HepG2 (cell line): ENCODE measurements around the gene HECTD2. TPM values are rescaled to one million over a fixed set of nuclear protein-coding genes. Genes with fewer than 3 reads are reported as not detected.

Experiments
- ATAC-seq: fragments of 200-7000 bp; cut with Tn5 transposase; 3 replicates; pipeline ENCODE4 v1.9.1; 2020; ENCODE audit warnings: mild to moderate bottlenecking, moderate library complexity
- BruUV-seq: library from RNA; stranded (reverse); fragments of 400-500 nt; replicated peaks from 2 replicates; lab custom pipeline; 2021; lab: Mats Ljungman, UMichigan
- CTCF ChIA-PET: fragments of 300-600 bp; formaldehyde crosslinking; extraction: SDS; loops from one replicate; lab custom pipeline; 2021; ENCODE audit warnings: low total read pairs, inconsistent platforms, low intra/inter-chr PET ratio; lab: Yijun Ruan, JAX
- POLR2A ChIA-PET: fragments of 350-600 bp; sonication (Branson Sonifier 250); formaldehyde crosslinking; loops from one replicate; lab custom pipeline; 2020; ENCODE audit warnings: antibody characterized with exemption, inconsistent platforms; lab: Yijun Ruan, JAX
- DNase-seq: peaks from one replicate; pipeline ENCODE4 v3.0.0-alpha.2; 2015; ENCODE audit warnings: low spot score
- FAIRE-seq: peaks from 3 replicates; lab custom pipeline; 2011; peaks lifted over from hg19 to GRCh38; lab: Jason Lieb, UNC
- H2AFZ ChIP-seq: one replicate; pipeline ENCODE4 v1.6.1; 2011; ENCODE audit warnings: low read length, inconsistent platforms
- H3K27ac ChIP-seq: fragments of 300-600 bp; 3 replicates; pipeline ENCODE4 v1.8.0; 2011; ENCODE audit warnings: mixed run types, mild to moderate bottlenecking, mixed read lengths, low read length, inconsistent platforms; ENCODE audit not compliant: insufficient read depth; ENCODE audit errors: extremely low read length
- H3K27me3 ChIP-seq, 2 experiments: fragments of 200-600 bp in 1 of 2; 2 replicates in 1 of 2; 3 replicates in 1 of 2; pipeline versions ENCODE4 v1.6.0 to v1.8.0; 2011; ENCODE audit warnings: low read length in 2 of 2, mild to moderate bottlenecking in 2 of 2, moderate library complexity in 2 of 2, inconsistent platforms in 1 of 2; ENCODE audit not compliant: insufficient read depth in 2 of 2, control insufficient read depth in 1 of 2
- H3K36me3 ChIP-seq, 2 experiments: fragments of 200-600 bp in 1 of 2; replicated peaks in 1 of 2; 2 replicates in 1 of 2; 3 replicates in 1 of 2; pipeline versions ENCODE4 v1.5.1 to v1.8.0; 2011; ENCODE audit warnings: low read length in 2 of 2, inconsistent platforms in 1 of 2; ENCODE audit not compliant: insufficient read depth in 2 of 2, control insufficient read depth in 1 of 2
- H3K4me1 ChIP-seq: 2 replicates; pipeline ENCODE4 v1.5.1; 2012; ENCODE audit warnings: low read length, inconsistent platforms; ENCODE audit not compliant: insufficient read depth
- H3K4me2 ChIP-seq: 2 replicates; pipeline ENCODE4 v1.6.0; 2011; ENCODE audit warnings: low read depth, low read length, inconsistent platforms
- H3K4me3 ChIP-seq, 3 experiments: fragments of 200-600 bp in 1 of 3; sonication (generic), shearing (Covaris generic) in 1 of 3; replicated peaks in 1 of 3; 2 replicates each; pipeline ENCODE4 v1.5.1; 2011 to 2016; ENCODE audit warnings: low read length in 3 of 3, inconsistent platforms in 2 of 3, low read depth in 2 of 3, mild to moderate bottlenecking in 2 of 3, control low read depth in 1 of 3, mixed read lengths in 1 of 3; ENCODE audit not compliant: insufficient read depth in 1 of 3
- H3K79me2 ChIP-seq: one replicate; pipeline ENCODE4 v1.6.1; 2011; ENCODE audit warnings: low read length, inconsistent platforms; ENCODE audit not compliant: insufficient read depth
- H3K9ac ChIP-seq: 2 replicates; pipeline ENCODE4 v1.6.0; 2011; ENCODE audit warnings: mild to moderate bottlenecking, low read depth, low read length, inconsistent platforms; ENCODE audit not compliant: insufficient read depth
- H3K9me3 ChIP-seq: 2 replicates; pipeline ENCODE4 v1.5.1; 2012; ENCODE audit warnings: mild to moderate bottlenecking, low read length
- H4K20me1 ChIP-seq: 2 replicates; pipeline ENCODE4 v1.6.0; 2011; ENCODE audit warnings: inconsistent platforms, mild to moderate bottlenecking, low read length, moderate library complexity; ENCODE audit not compliant: insufficient read depth
- CAMTA2 ChIP-seq: sonication (generic); formaldehyde crosslinking; IDR thresholded peaks from 2 replicates; pipeline ENCODE4 v1.4.0; 2020; ENCODE audit warnings: mild to moderate bottlenecking, missing genetic modification reagents, borderline replicate concordance
- CHD4 ChIP-seq: fragments of 200-600 bp; sonication (generic); IDR thresholded peaks from 2 replicates; pipeline ENCODE4 v1.7.0; 2017; ENCODE audit warnings: mild to moderate bottlenecking, low read length, borderline replicate concordance
- GATA4 ChIP-seq: sonication (generic); IDR thresholded peaks from 2 replicates; pipeline ENCODE4 v1.6.1; 2016; ENCODE audit warnings: antibody characterized with exemption, low read depth, borderline replicate concordance
- HNF4G ChIP-seq, 2 experiments: sonication (generic) in 1 of 2; formaldehyde crosslinking in 1 of 2; IDR thresholded peaks; 2 replicates each; pipeline versions ENCODE4 v1.4.0 to v1.6.1; 2011 to 2020; ENCODE audit warnings: borderline replicate concordance in 2 of 2, low read depth in 2 of 2, mild to moderate bottlenecking in 2 of 2, low read length in 1 of 2, missing genetic modification reagents in 1 of 2, moderate library complexity in 1 of 2
- MBNL3 ChIP-seq: fragments of 250-450 bp; sonication (Bioruptor Pico); conservative IDR thresholded peaks from 2 replicates; pipeline ENCODE4 v1.8.0; 2022; ENCODE audit warnings: mild to moderate bottlenecking, inconsistent platforms
- PATZ1 ChIP-seq: sonication (generic); formaldehyde crosslinking; IDR thresholded peaks from 2 replicates; pipeline ENCODE4 v1.4.0; 2020; ENCODE audit warnings: missing genetic modification reagents
- RNF2 ChIP-seq: fragments of 450-650 bp; conservative IDR thresholded peaks from 2 replicates; pipeline ENCODE4 v1.6.1; 2016; ENCODE audit warnings: low read depth
- SAP130 ChIP-seq: IDR thresholded peaks from 2 replicates; pipeline ENCODE4 v1.6.1; 2016; ENCODE audit warnings: low read depth
- SCMH1 ChIP-seq: sonication (generic); formaldehyde crosslinking; IDR thresholded peaks from 2 replicates; pipeline ENCODE4 v1.9.0; 2021; ENCODE audit warnings: missing genetic modification reagents, mild to moderate bottlenecking, borderline replicate concordance
- TAF15 ChIP-seq: fragments of 200-400 bp; formaldehyde crosslinking; IDR thresholded peaks from one replicate; pipeline ENCODE4 v1.6.1; 2018; ENCODE audit warnings: mild to moderate bottlenecking, low read depth, low read length; ENCODE audit not compliant: poor library complexity, severe bottlenecking
- ZNF235 ChIP-seq: sonication (generic); formaldehyde crosslinking; IDR thresholded peaks from 2 replicates; pipeline ENCODE4 v1.8.1; 2023; ENCODE audit warnings: mild to moderate bottlenecking, missing genetic modification reagents, borderline replicate concordance
- ZNF572 ChIP-seq: sonication (generic); formaldehyde crosslinking; IDR thresholded peaks from 2 replicates; pipeline ENCODE4 v1.5.1; 2020; ENCODE audit warnings: mild to moderate bottlenecking, missing genetic modification reagents
- ZNF598 ChIP-seq: sonication (generic); formaldehyde crosslinking; IDR thresholded peaks from 2 replicates; pipeline ENCODE4 v1.5.1; 2020; ENCODE audit warnings: mild to moderate bottlenecking, missing genetic modification reagents, borderline replicate concordance
- ZNF614 ChIP-seq: IDR thresholded peaks from 2 replicates; pipeline ENCODE4 v1.6.1; 2018; ENCODE audit warnings: missing biosample characterization, missing genetic modification reagents, inconsistent platforms, borderline replicate concordance
- ZNF746 ChIP-seq: sonication (generic); formaldehyde crosslinking; IDR thresholded peaks from 2 replicates; pipeline ENCODE4 v1.8.0; 2022; ENCODE audit warnings: mild to moderate bottlenecking, missing genetic modification reagents
- ZNF773 ChIP-seq: sonication (generic); formaldehyde crosslinking; IDR thresholded peaks from 2 replicates; pipeline ENCODE4 v1.4.0; 2020; ENCODE audit warnings: missing genetic modification reagents, borderline replicate concordance
- WGBS: methylation state at CpG from one replicate; pipeline ENCODE4 v1.1.6; 2017; ENCODE audit warnings: low lambda C conversion rate; 5-methylcytosine and 5-hydroxymethylcytosine counted together
- in situ Hi-C: cut with HindIII; loops from 2 replicates; pipeline ENCODE4 v1.10.0; 2017; ENCODE audit warnings: low pct_unique_long_range_greater_than_20kb; ENCODE audit not compliant: extremely low pct_ligation_motif_present
- intact Hi-C: fragments of 100-400 bp; cut with micrococcal nuclease; formaldehyde crosslinking; loops from one replicate; pipeline ENCODE4 v1.10.0; 2022; ENCODE audit not compliant: unreplicated experiment
- polyA plus RNA-seq, 8 experiments: library from polyadenylated mRNA; depleted of rRNA in 3 of 8; stranded (reverse) in 7 of 8; unstranded in 1 of 8; fragments of >200 nt; fragmentation: Illumina TruSeq in 4 of 8; extraction: Trizol in 4 of 8; gene quantifications; 2 replicates each; pipeline versions ENCODE4 v1.2.1 to v1.2.3, GENCODE V29; 2011 to 2016; ENCODE audit warnings: low read depth in 4 of 8, missing spikeins in 1 of 8, mixed read lengths in 1 of 8; ENCODE audit not compliant: insufficient read depth in 1 of 8
- total RNA-seq, 5 experiments: library from RNA; depleted of rRNA; stranded (reverse); fragments of >200 nt; fragmentation: Illumina TruSeq; extraction: Trizol; gene quantifications; 2 replicates each; pipeline ENCODE4 v1.2.3, GENCODE V29; 2016; ENCODE audit warnings: low read depth in 1 of 5
- TF ChIP-seq, protein P1 (sequence below): IDR thresholded peaks from 2 replicates; pipeline ENCODE4 v1.6.1; 2018; ENCODE audit warnings: missing genetic modification reagents
- TF ChIP-seq, protein P2 (sequence below): sonication (generic); formaldehyde crosslinking; IDR thresholded peaks from 2 replicates; pipeline ENCODE4 v1.9.0; 2021; ENCODE audit warnings: missing genetic modification reagents, borderline replicate concordance

The HECTD2 gene
- total and polyA plus RNA-seq, 2 of the 13 experiments (the other 11 are each of a cell fraction or from before 2014, with no cell fraction given), result 3.2 to 5.2 TPM

GRCh38 chr10:91556691-91557566 is 146.8 kb downstream of the HECTD2 start:
- intact Hi-C loops, result loop anchor here (1.0 to 10.0 kb wide), 5 partner anchors 40 to 242 kb away; partner anchors contain the start of gene PPP1R3C
- in situ Hi-C loops, result loop anchor here (5.0 to 10.0 kb wide), 2 partner anchors 75 to 262 kb away; partner anchors contain the start of gene PPP1R3C
- Histone ChIP-seq H3K4me1 (peaks cover 96% of the 10 kb centered on the region), H3K4me3 (peak overlapping the region in 1 of 3 experiments; percentile 34; a peak in 1 of 6 replicates), H3K79me2 (no peaks in the 10 kb centered on the region), H3K27me3 (no peaks in the 10 kb centered on the region), H3K9ac (peak overlapping the region; percentile 53), H2AFZ (peak overlapping the region; percentile 56), H3K9me3 (peaks cover 10% of the 10 kb centered on the region), H3K36me3 (no peaks in the 10 kb centered on the region), H3K27ac (peak overlapping the region; percentile 87), H3K4me2 (peak overlapping the region; percentile 62), H4K20me1 (no peaks in the 10 kb centered on the region)
- FAIRE-seq (peak; percentile 96), DNase-seq (peak; percentile 95), ATAC-seq (peak; percentile 95)
- WGBS, result 4% methylated on average over 12 of the region's 12 CpGs
- POLR2A ChIA-PET, result interaction anchor here (0.8 to 1.5 kb wide), 3 partner anchors 52 to 79 kb away, joined by 3 to 23 read pairs (median 6); partner anchors contain the start of gene PPP1R3C
- BruUV-seq, result TSS peak; percentile 93
- CTCF ChIA-PET, result no interaction called here
- TF ChIP-seq, protein P1, sequence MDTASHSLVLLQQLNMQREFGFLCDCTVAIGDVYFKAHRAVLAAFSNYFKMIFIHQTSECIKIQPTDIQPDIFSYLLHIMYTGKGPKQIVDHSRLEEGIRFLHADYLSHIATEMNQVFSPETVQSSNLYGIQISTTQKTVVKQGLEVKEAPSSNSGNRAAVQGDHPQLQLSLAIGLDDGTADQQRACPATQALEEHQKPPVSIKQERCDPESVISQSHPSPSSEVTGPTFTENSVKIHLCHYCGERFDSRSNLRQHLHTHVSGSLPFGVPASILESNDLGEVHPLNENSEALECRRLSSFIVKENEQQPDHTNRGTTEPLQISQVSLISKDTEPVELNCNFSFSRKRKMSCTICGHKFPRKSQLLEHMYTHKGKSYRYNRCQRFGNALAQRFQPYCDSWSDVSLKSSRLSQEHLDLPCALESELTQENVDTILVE (CRISPR knock-in tag), result peak; percentile 74
- TF ChIP-seq ZNF773 (CRISPR knock-in tag) (no peak), ZNF614 (CRISPR knock-in tag) (peak; percentile 89), PATZ1 (CRISPR knock-in tag) (no peak; the same call in 1 of the 2 replicates), ZNF746 (0 out of 2 replicates have a peak, but pooled peaks have one; percentile 66), CAMTA2 (CRISPR knock-in tag) (no peak), ZNF572 (CRISPR knock-in tag) (no peak), GATA4 (peak; percentile 59; the same call in 1 of the 2 replicates), ZNF598 (CRISPR knock-in tag) (no peak), ZNF235 (CRISPR knock-in tag) (no peak), SCMH1 (no peak), SAP130 (CRISPR knock-in tag) (peak; percentile 77), HNF4G (IDR thresholded peaks at IDR 0.05; ENCODE audit: borderline replicate concordance, low read depth, low read length) (peak; percentile 75), HNF4G (CRISPR knock-in tag; IDR thresholded peaks at IDR 0.05; ENCODE audit: borderline replicate concordance, low read depth) (peak; percentile 82; the same call in 1 of the 2 replicates), CHD4 (peak; percentile 44; the same call in 1 of the 2 replicates), RNF2 (no peak), MBNL3 (CRISPR knock-in tag) (no peak), TAF15 (no peak)
- TF ChIP-seq, protein P2, sequence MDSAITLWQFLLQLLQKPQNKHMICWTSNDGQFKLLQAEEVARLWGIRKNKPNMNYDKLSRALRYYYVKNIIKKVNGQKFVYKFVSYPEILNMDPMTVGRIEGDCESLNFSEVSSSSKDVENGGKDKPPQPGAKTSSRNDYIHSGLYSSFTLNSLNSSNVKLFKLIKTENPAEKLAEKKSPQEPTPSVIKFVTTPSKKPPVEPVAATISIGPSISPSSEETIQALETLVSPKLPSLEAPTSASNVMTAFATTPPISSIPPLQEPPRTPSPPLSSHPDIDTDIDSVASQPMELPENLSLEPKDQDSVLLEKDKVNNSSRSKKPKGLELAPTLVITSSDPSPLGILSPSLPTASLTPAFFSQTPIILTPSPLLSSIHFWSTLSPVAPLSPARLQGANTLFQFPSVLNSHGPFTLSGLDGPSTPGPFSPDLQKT, result no peak
